ENCODE measurements around the gene TNFAIP3.

DNA sequence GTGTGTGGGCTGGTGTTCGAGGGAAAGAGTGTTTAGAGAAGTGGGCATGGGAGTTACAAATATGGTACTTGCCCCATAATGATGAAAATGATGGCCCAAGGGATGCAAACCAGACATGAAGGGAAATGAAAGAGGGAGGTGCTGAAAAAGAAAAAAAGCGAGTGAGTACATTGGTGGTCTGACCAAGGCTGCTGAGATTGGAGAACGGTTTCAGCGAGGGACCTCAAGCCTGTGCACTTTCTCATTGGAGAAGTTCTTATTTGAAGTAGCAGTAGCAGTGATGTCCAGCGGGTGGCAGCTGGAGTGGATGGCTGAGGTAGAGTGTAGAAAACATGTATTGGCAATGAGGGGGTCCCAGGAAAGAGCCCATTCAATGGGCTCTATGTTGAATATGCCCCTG is 54.8 kb downstream of the TNFAIP3 start:
- TF ChIP-seq, protein P1, sequence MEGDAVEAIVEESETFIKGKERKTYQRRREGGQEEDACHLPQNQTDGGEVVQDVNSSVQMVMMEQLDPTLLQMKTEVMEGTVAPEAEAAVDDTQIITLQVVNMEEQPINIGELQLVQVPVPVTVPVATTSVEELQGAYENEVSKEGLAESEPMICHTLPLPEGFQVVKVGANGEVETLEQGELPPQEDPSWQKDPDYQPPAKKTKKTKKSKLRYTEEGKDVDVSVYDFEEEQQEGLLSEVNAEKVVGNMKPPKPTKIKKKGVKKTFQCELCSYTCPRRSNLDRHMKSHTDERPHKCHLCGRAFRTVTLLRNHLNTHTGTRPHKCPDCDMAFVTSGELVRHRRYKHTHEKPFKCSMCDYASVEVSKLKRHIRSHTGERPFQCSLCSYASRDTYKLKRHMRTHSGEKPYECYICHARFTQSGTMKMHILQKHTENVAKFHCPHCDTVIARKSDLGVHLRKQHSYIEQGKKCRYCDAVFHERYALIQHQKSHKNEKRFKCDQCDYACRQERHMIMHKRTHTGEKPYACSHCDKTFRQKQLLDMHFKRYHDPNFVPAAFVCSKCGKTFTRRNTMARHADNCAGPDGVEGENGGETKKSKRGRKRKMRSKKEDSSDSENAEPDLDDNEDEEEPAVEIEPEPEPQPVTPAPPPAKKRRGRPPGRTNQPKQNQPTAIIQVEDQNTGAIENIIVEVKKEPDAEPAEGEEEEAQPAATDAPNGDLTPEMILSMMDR (IDR thresholded peaks at IDR 0.05): peak; percentile 17
- no peak for TF ChIP-seq EZH2 (IDR thresholded peaks at IDR 0.05)
